ENCODE measurements around the gene BATF3. TPM values are rescaled to one million over a fixed set of nuclear protein-coding genes. Genes with fewer than 3 reads are reported as not detected.

Gene BATF3
- total RNA-seq, 1 experiment from 2014 or later = 1.3 TPM

GRCh38 chr1:212692774-212693644 lies 6.6 kb downstream of the BATF3 start:
- Histone ChIP-seq H3K9me2 (ENCODE audit: insufficient read depth) (no peaks in the 10 kb centered on the region), H3K27me3 (ENCODE audit: insufficient read depth, low read depth) (peaks cover 96% of the 10 kb centered on the region), H3K79me2 (ENCODE audit: low read depth) (no peaks in the 10 kb centered on the region), H3K4me1 (replicated peaks; ENCODE audit: insufficient read depth) (no peaks in the 10 kb centered on the region), H3K27ac (no peak overlapping the region), H3K9me3 (ENCODE audit: insufficient read depth, low read depth) (no peaks in the 10 kb centered on the region), H2AFZ (no peak overlapping the region), H3K36me3 (ENCODE audit: low read depth) (no peaks in the 10 kb centered on the region), H3K4me3 (no peak overlapping the region), H4K20me1 (ENCODE audit: insufficient read depth) (no peaks in the 10 kb centered on the region), H3F3A (ENCODE audit: insufficient read depth, low read depth) (no peaks in the 10 kb centered on the region), H3K4me2 (no peak overlapping the region)
- intact Hi-C loops (cut with micrococcal nuclease; ENCODE audit: unreplicated experiment) = no loop called here
- no peak for DNase-seq
- CTCF ChIA-PET = no interaction called here
- TF ChIP-seq EZH2 (IDR thresholded peaks at IDR 0.05; ENCODE audit: low read depth) = no peak
- TF ChIP-seq, protein P1, sequence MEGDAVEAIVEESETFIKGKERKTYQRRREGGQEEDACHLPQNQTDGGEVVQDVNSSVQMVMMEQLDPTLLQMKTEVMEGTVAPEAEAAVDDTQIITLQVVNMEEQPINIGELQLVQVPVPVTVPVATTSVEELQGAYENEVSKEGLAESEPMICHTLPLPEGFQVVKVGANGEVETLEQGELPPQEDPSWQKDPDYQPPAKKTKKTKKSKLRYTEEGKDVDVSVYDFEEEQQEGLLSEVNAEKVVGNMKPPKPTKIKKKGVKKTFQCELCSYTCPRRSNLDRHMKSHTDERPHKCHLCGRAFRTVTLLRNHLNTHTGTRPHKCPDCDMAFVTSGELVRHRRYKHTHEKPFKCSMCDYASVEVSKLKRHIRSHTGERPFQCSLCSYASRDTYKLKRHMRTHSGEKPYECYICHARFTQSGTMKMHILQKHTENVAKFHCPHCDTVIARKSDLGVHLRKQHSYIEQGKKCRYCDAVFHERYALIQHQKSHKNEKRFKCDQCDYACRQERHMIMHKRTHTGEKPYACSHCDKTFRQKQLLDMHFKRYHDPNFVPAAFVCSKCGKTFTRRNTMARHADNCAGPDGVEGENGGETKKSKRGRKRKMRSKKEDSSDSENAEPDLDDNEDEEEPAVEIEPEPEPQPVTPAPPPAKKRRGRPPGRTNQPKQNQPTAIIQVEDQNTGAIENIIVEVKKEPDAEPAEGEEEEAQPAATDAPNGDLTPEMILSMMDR (conservative IDR thresholded peaks at IDR 0.05) = no peak
- no TSS peak for BruUV-seq (replicated peaks)
- POLR2A ChIA-PET (ENCODE audit: unreplicated experiment) = no interaction called here

DNA sequence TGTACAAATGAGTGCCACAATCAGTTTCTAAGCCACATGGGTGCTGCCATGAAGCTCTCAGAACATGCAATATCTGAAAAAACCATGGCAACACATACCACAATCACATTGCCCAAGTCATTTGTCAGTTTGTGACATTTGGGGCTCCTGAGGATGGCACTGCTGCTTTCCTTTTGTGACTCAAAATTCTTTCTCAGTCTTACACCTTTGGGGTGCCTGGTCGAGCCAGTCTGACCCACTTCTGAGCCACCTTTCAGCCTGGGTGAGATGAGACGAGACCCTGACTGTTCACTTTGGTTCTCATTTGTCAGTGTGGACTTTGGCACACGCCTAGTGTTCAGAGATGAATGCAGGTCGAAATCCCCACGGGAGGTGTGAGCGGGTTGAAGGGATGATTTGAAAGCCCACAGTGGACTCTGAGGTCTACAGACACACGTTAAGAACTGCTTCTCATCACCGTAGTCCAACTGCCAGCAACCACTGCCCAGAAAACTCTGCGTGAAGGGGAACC lies 8.0 kb downstream of the BATF3 start:
- Histone ChIP-seq H3K4me3 (no peak overlapping the region), H3K4me1 (replicated peaks; ENCODE audit: insufficient read depth) (no peaks in the 10 kb centered on the region), H3K36me3 (ENCODE audit: low read depth) (no peaks in the 10 kb centered on the region), H4K20me1 (ENCODE audit: insufficient read depth) (no peaks in the 10 kb centered on the region), H3K79me2 (ENCODE audit: low read depth) (no peaks in the 10 kb centered on the region), H3K4me2 (no peak overlapping the region), H3K9me2 (ENCODE audit: insufficient read depth) (no peaks in the 10 kb centered on the region), H2AFZ (no peak overlapping the region), H3K27ac (no peak overlapping the region), H3F3A (ENCODE audit: insufficient read depth, low read depth) (no peaks in the 10 kb centered on the region), H3K9me3 (ENCODE audit: insufficient read depth, low read depth) (no peaks in the 10 kb centered on the region), H3K27me3 (ENCODE audit: insufficient read depth, low read depth) (peaks cover 87% of the 10 kb centered on the region)
- intact Hi-C loops (cut with micrococcal nuclease; ENCODE audit: unreplicated experiment) = no loop called here
- ChIA-PET POLR2A (ENCODE audit: unreplicated experiment) (no interaction called here), CTCF (no interaction called here)
- no peak for TF ChIP-seq EZH2 (IDR thresholded peaks at IDR 0.05; ENCODE audit: low read depth)
- TF ChIP-seq, protein P1 (conservative IDR thresholded peaks at IDR 0.05) = no peak
- BruUV-seq (replicated peaks) = no TSS peak
- DNase-seq = no peak

DNA sequence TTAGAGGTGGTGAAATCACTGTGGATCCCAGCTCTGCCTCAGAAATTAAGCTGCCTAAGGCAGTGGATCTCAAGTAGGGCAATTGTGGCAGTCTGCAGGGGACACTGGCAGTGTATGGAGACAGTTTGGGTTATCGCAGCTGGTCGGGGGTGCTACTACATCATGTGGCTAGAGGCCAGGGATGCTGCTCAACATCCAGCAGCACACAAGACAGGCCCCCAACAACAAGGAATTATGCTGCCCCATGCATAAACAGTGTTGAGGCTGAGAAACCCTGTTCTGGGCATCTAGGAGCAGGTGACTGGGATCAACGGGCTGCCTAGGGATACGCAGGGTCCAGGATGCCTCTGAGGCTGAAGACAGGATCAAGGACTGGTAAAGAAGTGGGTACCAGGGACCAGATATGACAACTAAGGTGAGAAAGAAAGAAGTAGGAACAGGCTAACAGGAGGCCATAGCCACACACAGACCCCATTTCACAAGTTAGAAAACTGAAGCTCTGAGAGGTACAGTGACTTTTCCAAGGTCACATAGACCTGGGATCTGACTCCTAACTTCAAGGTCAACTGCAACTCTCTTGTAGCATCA lies 8.7 kb downstream of the BATF3 start:
- DNase-seq = no peak
- H3K36me3 ChIP-seq (ENCODE audit: low read depth) = no peaks in the 10 kb centered on the region
- no peak overlapping the region for H3K4me3 ChIP-seq
- H4K20me1 ChIP-seq (ENCODE audit: insufficient read depth) = no peaks in the 10 kb centered on the region
- H3K9me3 ChIP-seq (ENCODE audit: insufficient read depth, low read depth) = no peaks in the 10 kb centered on the region
- intact Hi-C loops (cut with micrococcal nuclease; ENCODE audit: unreplicated experiment) = no loop called here
- CTCF ChIA-PET = no interaction called here
- peaks cover 82% of the 10 kb centered on the region for H3K27me3 ChIP-seq (ENCODE audit: insufficient read depth, low read depth)
- H3K4me2 ChIP-seq = no peak overlapping the region
- TF ChIP-seq EZH2 (IDR thresholded peaks at IDR 0.05; ENCODE audit: low read depth) = no peak
- TF ChIP-seq, protein P1 (conservative IDR thresholded peaks at IDR 0.05) = no peak
- H3K9me2 ChIP-seq (ENCODE audit: insufficient read depth) = no peaks in the 10 kb centered on the region
- H3K4me1 ChIP-seq (replicated peaks; ENCODE audit: insufficient read depth) = no peaks in the 10 kb centered on the region
- POLR2A ChIA-PET (ENCODE audit: unreplicated experiment) = no interaction called here
- H3F3A ChIP-seq (ENCODE audit: insufficient read depth, low read depth) = no peaks in the 10 kb centered on the region
- H3K27ac ChIP-seq = no peak overlapping the region
- BruUV-seq (replicated peaks) = no TSS peak
- no peaks in the 10 kb centered on the region for H3K79me2 ChIP-seq (ENCODE audit: low read depth)
- H2AFZ ChIP-seq = no peak overlapping the region
